OCI-LY7 (cell line): ENCODE measurements around the gene BFAR. TPM values are rescaled to one million over a fixed set of nuclear protein-coding genes. Genes with fewer than 3 reads are reported as not detected.
"Not testable (repeated sequence)": the region's sequence is repeated elsewhere in the genome, so short reads cannot be mapped to it uniquely, and the experiment has no call there.

Experiments
- BruUV-seq: library from RNA; stranded (reverse); fragments of 400-500 nt; replicated peaks from 2 replicates; lab custom pipeline; 2021; lab: Mats Ljungman, UMichigan
- CTCF ChIA-PET: fragments of 300-600 bp; sonication (Branson Sonifier 250); formaldehyde crosslinking; loops from one replicate; lab custom pipeline; 2022; ENCODE audit warnings: antibody characterized with exemption; ENCODE audit not compliant: unreplicated experiment; lab: Charles Lee
- POLR2A ChIA-PET: fragments of 300-600 bp; sonication (Branson Sonifier 250); formaldehyde crosslinking; loops from one replicate; lab custom pipeline; 2022; ENCODE audit warnings: antibody characterized with exemption; lab: Charles Lee
- DNase-seq: peaks from one replicate; pipeline ENCODE4 v3.0.0-alpha.2; 2015; ENCODE audit warnings: low spot score
- H2AFZ ChIP-seq: fragments of 200-600 bp; sonication (generic), shearing (Covaris generic); 2 replicates; pipeline ENCODE4 v1.6.1; 2014; ENCODE audit warnings: mild to moderate bottlenecking, antibody characterized with exemption, low read length, moderate library complexity
- H3K27ac ChIP-seq: fragments of 200-600 bp; sonication (generic); 2 replicates; pipeline ENCODE4 v1.5.1; 2014; ENCODE audit warnings: mixed run types, low read depth, mild to moderate bottlenecking, moderate library complexity, low read length, inconsistent platforms; ENCODE audit not compliant: poor library complexity, severe bottlenecking
- H3K36me3 ChIP-seq: fragments of 200-600 bp; sonication (generic); 2 replicates; pipeline ENCODE4 v1.6.1; 2014; ENCODE audit warnings: mild to moderate bottlenecking, antibody characterized with exemption, low read length, moderate library complexity, mixed read lengths; ENCODE audit not compliant: insufficient read depth
- H3K4me1 ChIP-seq: fragments of 200-600 bp; sonication (generic); 2 replicates; pipeline ENCODE4 v1.5.1; 2014; ENCODE audit warnings: mild to moderate bottlenecking, low read length; ENCODE audit not compliant: insufficient read depth, poor library complexity, severe bottlenecking
- H3K4me2 ChIP-seq: fragments of 200-600 bp; sonication (generic); 2 replicates; pipeline ENCODE4 v1.6.1; 2014; ENCODE audit warnings: mild to moderate bottlenecking, low read length
- H3K4me3 ChIP-seq: fragments of 200-600 bp; sonication (generic); 2 replicates; pipeline ENCODE4 v1.5.1; 2014; ENCODE audit warnings: mild to moderate bottlenecking, low read depth, low read length; ENCODE audit not compliant: poor library complexity, severe bottlenecking
- H3K79me2 ChIP-seq: fragments of 200-600 bp; sonication (generic); 2 replicates; pipeline ENCODE4 v1.6.1; 2016; ENCODE audit warnings: low read depth, mild to moderate bottlenecking, low read length, moderate library complexity, mixed read lengths; ENCODE audit not compliant: insufficient read depth
- H3K9me2 ChIP-seq: fragments of 200-600 bp; sonication (generic); 2 replicates; pipeline ENCODE4 v1.6.1; 2016; ENCODE audit warnings: mild to moderate bottlenecking, low read length, mixed read lengths; ENCODE audit not compliant: insufficient read depth
- H3K9me3 ChIP-seq: fragments of 200-600 bp; sonication (generic); 2 replicates; pipeline ENCODE4 v1.6.1; 2014; ENCODE audit warnings: mild to moderate bottlenecking, mixed run types, low read length, mixed read lengths
- H4K20me1 ChIP-seq: fragments of 200-600 bp; sonication (generic); 2 replicates; pipeline ENCODE4 v1.6.1; 2014; ENCODE audit warnings: mild to moderate bottlenecking, antibody characterized with exemption, low read length, moderate library complexity, mixed read lengths; ENCODE audit not compliant: insufficient read depth
- intact Hi-C: fragments of 100-400 bp; cut with micrococcal nuclease; formaldehyde crosslinking; loops from one replicate; pipeline ENCODE4 v1.10.0; 2022; ENCODE audit not compliant: unreplicated experiment
- small RNA-seq: library from RNA; depleted of rRNA; stranded (forward); fragments of <200 nt; gene quantifications from one replicate; pipeline ENCODE3, GENCODE V24; 2014
- total RNA-seq, 2 experiments: library from RNA; depleted of rRNA in 1 of 2; stranded (reverse); fragments of >200 nt in 1 of 2; shearing (Covaris generic) in 1 of 2; gene quantifications; 2 replicates each; pipeline ENCODE4 v1.2.3, GENCODE V29; 2014 to 2022

The BFAR gene
- total RNA-seq, 2 experiments from 2014 or later, result 36.7 to 63.4 TPM

DNA sequence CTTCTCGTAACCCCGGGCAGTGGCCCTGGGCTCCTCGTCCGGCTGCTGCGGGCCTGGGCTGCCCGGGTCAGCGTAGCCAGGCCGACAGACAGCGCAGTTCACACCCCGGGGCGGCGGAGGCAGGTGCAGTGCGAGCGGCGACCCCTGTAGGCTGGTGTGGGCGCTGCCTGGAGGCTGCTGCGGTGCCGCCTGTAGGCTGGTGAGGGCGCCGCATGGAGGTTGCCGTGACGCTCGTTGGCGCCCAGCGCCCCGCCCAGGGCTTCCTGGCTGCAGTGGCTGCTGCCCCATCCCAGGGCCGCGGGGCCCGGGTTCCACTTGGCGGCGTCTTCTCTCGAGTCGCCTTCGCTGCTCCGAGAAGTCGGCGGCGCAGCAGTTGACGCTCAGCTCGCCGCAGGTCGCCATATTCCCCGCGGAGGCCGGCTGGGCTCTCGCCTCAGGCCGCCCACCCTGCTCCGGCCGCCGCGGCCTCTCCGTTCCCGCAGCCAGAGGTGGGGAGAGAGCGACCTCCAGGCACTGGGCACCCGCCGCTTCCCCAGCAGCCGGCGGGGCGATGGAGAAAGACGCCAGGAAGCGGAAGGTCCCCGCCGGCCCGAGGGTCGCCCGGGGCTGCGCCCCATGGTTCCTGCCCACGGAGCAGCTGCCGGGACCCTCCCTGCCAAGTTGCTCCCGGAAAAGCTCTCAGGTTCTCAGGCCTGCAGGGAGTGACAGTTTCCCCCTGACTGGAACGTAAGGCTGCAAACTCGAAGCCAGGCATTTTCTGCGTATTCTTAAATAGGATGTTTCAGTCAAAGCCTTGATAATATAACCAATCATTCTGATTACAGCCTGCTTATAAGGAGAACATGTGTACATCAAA is 70.6 kb downstream of the BFAR start, which contains the start of gene NPIPA3:
TSS of gene NPIPA3 (plus strand) at position 256 of the 856 bp plus-strand sequence. CDS start 5,533 bp downstream, outside the sequence.
- H4K20me1 ChIP-seq, H2AFZ ChIP-seq, H3K4me1 ChIP-seq, H3K9me3 ChIP-seq, BruUV-seq, H3K9me2 ChIP-seq, POLR2A ChIA-PET, H3K4me3 ChIP-seq, DNase-seq, H3K36me3 ChIP-seq, H3K79me2 ChIP-seq, H3K4me2 ChIP-seq, intact Hi-C loops, CTCF ChIA-PET, H3K27ac ChIP-seq: not testable (repeated sequence)

Small RNA genes within 50 kb of the gene (small RNA-seq; reads per million reads assigned to genes)
- not detected for gene RN7SL274P
- gene RNU7-125P, result not detected

Other genes with a start within 250 kb of the BFAR start
- gene PARN, start 2.7 kb upstream of the BFAR start, total RNA-seq (2014; rRNA removed; shearing (Covaris generic)), result 31.6 and 40.1 TPM in 2 replicates
- 76.5 and 85.9 TPM in 2 replicates for gene PARN, start 2.7 kb upstream of the BFAR start, total RNA-seq (2022)
- 0.41 TPM in 1 of 2 replicates, not detected in the other for gene PLA2G10, start 61.4 kb downstream of the BFAR start, total RNA-seq (2014; rRNA removed; shearing (Covaris generic))
- gene PLA2G10, start 61.4 kb downstream of the BFAR start, total RNA-seq (2022), result 0.39 TPM in 1 of 2 replicates, not detected in the other
- 2.8 and 5.0 TPM in 2 replicates for gene NPIPA3, start 70.5 kb downstream of the BFAR start, total RNA-seq (2014; rRNA removed; shearing (Covaris generic))
- 1.3 and 1.8 TPM in 2 replicates for gene NPIPA3, start 70.5 kb downstream of the BFAR start, total RNA-seq (2022)
- gene NPIPA2, start 109.6 kb downstream of the BFAR start, total RNA-seq (2014; rRNA removed; shearing (Covaris generic)), result not detected in 2 replicates
- 4.9 and 10.7 TPM in 2 replicates for gene NPIPA2, start 109.6 kb downstream of the BFAR start, total RNA-seq (2022)
- gene NOMO1, start 200.8 kb downstream of the BFAR start, total RNA-seq (2014; rRNA removed; shearing (Covaris generic)), result 27.3 and 34.9 TPM in 2 replicates
- 46.8 and 52.6 TPM in 2 replicates for gene NOMO1, start 200.8 kb downstream of the BFAR start, total RNA-seq (2022)